GM12891 (cell line): ENCODE results near the gene PSAPL1.

Experiments
- DNase-seq: peaks from one replicate; pipeline ENCODE4 v3.0.0; 2011; ENCODE audit warnings: low spot score; ENCODE audit not compliant: insufficient read length
- FAIRE-seq: peaks from 2 replicates; lab custom pipeline; 2011; peaks lifted over from hg19 to GRCh38; lab: Jason Lieb, UNC
- PAX5 ChIP-seq: IDR thresholded peaks from 2 replicates; pipeline ENCODE4 v1.6.1; 2011; ENCODE audit warnings: low read length, moderate library complexity, mild to moderate bottlenecking; ENCODE audit not compliant: insufficient read depth, severe bottlenecking
- POLR2A ChIP-seq: IDR thresholded peaks from 2 replicates; pipeline ENCODE4 v1.6.1; 2011; ENCODE audit warnings: low read depth, low read length, control low read depth
- POLR2AphosphoS5 ChIP-seq: IDR thresholded peaks from 2 replicates; pipeline ENCODE4 v1.6.1; 2011; ENCODE audit warnings: low read depth, low read length, control low read depth
- POU2F2 ChIP-seq: IDR thresholded peaks from 2 replicates; pipeline ENCODE4 v1.6.1; 2011; ENCODE audit warnings: low read depth, mild to moderate bottlenecking, control low read depth, low read length, moderate library complexity
- SPI1 ChIP-seq: IDR thresholded peaks from 2 replicates; pipeline ENCODE4 v1.6.1; 2011; ENCODE audit warnings: low read depth, low read length, control low read depth
- TAF1 ChIP-seq: IDR thresholded peaks from 2 replicates; pipeline ENCODE4 v1.6.1; 2011; ENCODE audit warnings: low read depth, low read length, control low read depth

PSAPL1 gene

GRCh38 chr4:7421356-7422150 is 13.2 kb downstream of the PSAPL1 start:
- FAIRE-seq (no peak), DNase-seq (no peak)
- TF ChIP-seq POU2F2 (no peak), POLR2A (no peak), SPI1 (no peak), TAF1 (no peak), PAX5 (no peak), POLR2AphosphoS5 (no peak)

DNA sequence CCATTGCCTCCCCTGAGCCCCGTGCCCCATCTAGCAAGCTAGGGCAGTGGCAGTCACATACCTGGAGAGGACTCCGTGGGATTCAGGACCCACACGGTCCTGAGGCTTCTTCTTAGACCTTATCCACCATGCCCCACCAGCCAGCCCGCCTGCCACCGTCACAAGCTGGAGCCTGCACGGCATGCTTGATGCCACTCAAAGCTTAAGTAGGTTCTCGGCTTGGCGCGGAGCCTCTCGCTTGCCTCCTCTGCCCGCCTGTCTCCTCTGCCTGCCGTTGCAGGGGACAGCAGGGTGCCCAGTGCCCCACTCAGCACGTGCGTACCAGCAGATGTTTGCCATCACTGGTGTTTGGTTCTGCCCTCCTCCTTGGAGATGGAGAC is 14.1 kb downstream of the PSAPL1 start:
- no peak for FAIRE-seq
- no peak for DNase-seq
- TF ChIP-seq SPI1, result no peak
- no peak for TF ChIP-seq PAX5

DNA sequence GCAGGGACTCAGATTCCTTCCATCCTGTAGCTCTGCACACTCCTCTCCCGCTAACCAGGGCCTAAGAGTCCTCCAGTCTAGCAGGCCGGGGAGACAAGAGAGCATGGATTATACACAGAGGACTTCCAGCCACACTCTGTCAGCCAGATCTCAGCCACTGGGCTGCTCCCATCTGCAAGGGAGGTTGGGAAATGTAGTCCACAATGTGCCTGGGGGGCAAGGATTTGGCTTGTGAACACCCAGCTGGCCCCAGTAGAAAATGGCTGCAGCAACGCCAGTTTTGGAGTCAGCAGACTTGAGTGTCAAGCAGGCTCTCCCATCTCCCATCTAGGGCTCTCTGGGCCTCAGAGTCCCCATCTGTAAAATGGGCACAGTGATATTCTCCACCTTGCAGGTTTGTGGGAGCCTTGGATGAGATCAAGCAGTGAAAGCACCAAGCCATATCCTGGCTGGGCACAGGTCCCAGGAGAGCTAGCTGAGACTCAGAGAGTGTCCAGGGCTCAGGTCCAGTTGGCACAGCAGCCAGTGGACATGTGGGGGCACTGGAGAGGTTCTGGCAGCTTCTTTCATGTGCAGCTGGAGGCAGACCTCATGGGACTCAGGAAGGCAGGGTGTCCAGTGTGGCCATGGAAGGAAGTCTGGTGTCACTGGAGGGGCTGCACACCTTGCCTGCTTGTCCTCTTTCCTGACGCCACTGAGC is 14.6 kb downstream of the PSAPL1 start:
- DNase-seq (no peak), FAIRE-seq (no peak)
- TF ChIP-seq PAX5, result no peak
- TF ChIP-seq SPI1, result no peak
- TF ChIP-seq TAF1, result no peak
- TF ChIP-seq POLR2AphosphoS5, result no peak
- TF ChIP-seq POU2F2, result no peak
- TF ChIP-seq POLR2A, result no peak

GRCh38 chr4:7418131-7418943 is 16.4 kb downstream of the PSAPL1 start:
- DNase-seq, result no peak
- TF ChIP-seq TAF1 (no peak), POLR2A (no peak), POLR2AphosphoS5 (no peak), POU2F2 (no peak), PAX5 (no peak), SPI1 (no peak)
- no peak for FAIRE-seq

DNA sequence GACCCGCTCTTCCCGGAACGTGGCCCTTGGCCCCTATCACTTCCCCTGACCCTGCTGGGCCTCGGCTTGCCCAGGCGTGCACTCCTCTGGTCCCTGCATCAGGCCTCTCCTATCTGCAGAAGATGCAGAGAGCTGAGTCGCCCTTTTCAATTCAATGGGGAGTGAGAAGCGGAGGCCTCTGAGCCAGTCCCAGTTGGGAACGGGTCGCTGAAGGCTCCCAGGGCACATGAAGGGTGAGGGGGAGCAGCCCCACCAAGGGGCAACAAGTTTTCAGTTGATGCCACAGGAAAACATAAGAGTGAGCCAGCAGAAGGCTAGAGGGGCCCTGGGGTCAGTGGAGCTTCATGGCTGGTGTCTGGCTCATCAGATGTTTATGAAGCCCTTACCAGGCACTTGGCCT is 17.1 kb downstream of the PSAPL1 start:
- no peak for DNase-seq
- FAIRE-seq, result no peak
- TF ChIP-seq TAF1, result no peak
- TF ChIP-seq POU2F2, result no peak
- no peak for TF ChIP-seq POLR2AphosphoS5

DNA sequence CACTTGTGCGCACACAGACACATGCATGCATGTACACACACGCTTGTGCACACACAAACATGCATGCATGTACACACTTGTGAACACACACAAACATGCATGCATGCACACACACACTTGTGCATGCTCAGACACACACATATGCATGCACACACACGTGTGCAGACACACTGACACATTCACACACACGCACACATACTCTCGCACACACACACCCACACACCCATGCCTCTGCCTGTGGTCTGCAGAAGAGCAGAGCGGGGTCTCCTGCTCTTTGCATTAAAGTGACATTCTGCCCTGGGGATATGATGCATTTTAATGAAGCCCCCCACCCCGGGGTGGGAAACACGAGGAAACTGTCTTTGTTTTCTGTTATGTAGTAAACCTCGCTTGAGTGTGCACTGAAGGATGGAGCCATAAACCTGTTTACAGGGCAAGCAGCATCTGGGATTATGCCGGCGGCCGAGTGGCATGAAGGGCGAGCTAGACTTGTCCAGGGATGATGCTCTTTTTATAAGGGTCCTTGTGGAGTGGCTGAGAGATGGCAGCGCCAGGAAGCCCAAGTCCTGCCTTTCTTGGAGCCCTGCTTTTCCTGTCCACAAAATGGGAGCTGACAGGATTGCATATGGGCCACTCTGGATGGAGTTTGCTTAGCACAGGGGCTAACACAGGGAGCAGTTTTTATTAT is 17.8 kb downstream of the PSAPL1 start:
- TF ChIP-seq SPI1 (no peak), TAF1 (no peak), POLR2A (no peak), POLR2AphosphoS5 (no peak), POU2F2 (no peak), PAX5 (no peak)
- DNase-seq (no peak), FAIRE-seq (no peak)

DNA sequence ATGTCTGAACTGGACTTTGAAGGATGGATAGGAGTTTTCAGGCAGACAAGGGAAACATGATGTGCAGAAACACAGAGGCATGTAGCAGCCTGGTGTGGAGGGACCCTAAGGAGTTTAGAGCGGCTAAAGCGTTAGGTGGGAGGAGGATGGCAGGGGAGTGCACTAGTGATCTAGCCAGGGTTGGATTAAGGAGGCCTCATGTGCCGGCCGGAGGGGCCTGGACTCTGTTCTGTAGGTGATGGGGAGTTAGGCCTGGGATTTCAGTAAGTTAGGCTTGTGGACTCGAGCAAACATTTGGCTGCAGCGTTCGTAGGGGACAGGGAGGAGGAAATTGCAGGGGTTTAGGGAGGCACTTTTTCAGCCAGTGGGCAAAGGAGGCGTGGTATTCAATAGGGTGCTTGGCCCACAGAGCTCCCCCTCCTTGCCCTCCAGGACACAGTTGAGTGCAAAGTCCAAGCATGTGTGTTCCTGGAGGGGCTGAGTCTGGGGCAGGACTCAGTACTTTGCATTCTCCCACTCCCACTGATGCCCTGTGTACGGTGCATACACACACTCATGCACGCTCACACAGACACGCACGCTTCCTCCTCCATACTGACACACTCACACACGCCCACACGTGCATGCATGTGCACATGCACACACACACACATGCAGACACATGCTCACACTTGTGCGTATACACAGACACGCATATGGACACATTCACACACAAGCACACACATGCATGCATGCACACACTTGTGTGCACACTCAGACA is 18.6 kb downstream of the PSAPL1 start:
- DNase-seq (no peak), FAIRE-seq (no peak)
- TF ChIP-seq POU2F2, result peak; percentile 30; the same call in 1 of the 2 replicates
- no peak for TF ChIP-seq TAF1

DNA sequence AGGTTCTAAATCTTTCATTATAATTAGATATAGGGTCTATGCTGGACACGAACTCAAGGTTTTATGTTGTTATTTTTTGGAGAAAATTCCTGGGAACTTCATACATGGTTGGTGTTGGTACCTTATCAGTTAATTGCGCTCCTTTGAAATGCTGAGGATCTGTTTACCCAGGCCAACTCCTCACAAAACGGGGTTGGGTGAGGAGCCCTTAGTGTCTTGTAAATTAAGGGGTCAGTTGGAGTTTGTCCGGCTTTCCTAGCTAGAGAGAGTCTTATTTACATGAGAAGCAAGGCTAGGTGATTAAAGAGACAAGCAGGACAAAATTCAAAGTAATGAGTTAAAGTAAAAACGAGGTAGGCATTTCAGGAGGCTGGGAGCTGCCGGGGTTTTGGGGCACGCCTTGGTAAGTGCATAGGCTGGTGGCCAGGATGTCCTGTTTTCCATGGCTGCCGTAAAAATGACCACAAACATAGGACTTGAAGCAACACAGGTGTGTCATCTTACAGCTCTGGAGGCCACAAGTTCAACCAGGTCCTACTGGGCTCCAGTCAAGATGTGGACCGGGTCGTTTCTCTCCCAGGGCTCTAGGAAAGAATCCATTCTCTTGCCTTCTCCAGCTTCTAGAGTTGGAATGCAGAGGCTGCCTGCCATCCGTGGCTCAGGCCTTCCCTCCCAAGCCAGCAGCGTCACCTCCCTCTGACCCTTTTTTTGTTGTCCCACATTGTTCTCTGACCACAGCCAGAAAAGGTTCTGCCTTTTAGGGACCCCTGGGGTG is 19.8 kb downstream of the PSAPL1 start:
- DNase-seq, result no peak
- no peak for FAIRE-seq
- no peak for TF ChIP-seq SPI1
- no peak for TF ChIP-seq PAX5
- no peak for TF ChIP-seq POLR2AphosphoS5
- no peak for TF ChIP-seq TAF1
- TF ChIP-seq POU2F2, result no peak
- TF ChIP-seq POLR2A, result no peak
